Transverse colon (tissue), 4 donors: ENCODE measurements around the gene CDK4. TPM values are rescaled to one million over a fixed set of nuclear protein-coding genes. Genes with fewer than 3 reads are reported as not detected.

Source experiments
- DNase-seq: peaks from one replicate; pipeline ENCODE4 v3.0.0-alpha.2; 2019
- H3K27ac ChIP-seq, 4 donors: fragments of 200-600 bp; sonication (generic); 2 replicates each; pipeline ENCODE4 v1.5.1; 2016 to 2018; ENCODE audit warnings: inconsistent platforms in 4 of 4
- H3K27me3 ChIP-seq: fragments of 200-600 bp; sonication (generic); 2 replicates; pipeline ENCODE4 v1.5.1; 2017; ENCODE audit warnings: inconsistent platforms
- H3K36me3 ChIP-seq, 4 donors: fragments of 200-600 bp; sonication (generic); 2 replicates each; pipeline ENCODE4 v1.5.1; 2017 to 2019; ENCODE audit warnings: inconsistent platforms in 4 of 4
- H3K4me1 ChIP-seq, 4 donors: fragments of 200-600 bp; sonication (generic); 2 replicates each; pipeline ENCODE4 v1.5.1; 2017 to 2020; ENCODE audit warnings: inconsistent platforms in 4 of 4
- H3K4me3 ChIP-seq, 4 donors: fragments of 200-600 bp; sonication (generic); 1 replicate in 1 of 4; 2 replicates in 3 of 4; pipeline versions ENCODE4 v1.5.1 to v1.6.1; 2017 to 2019; ENCODE audit warnings: inconsistent platforms in 4 of 4
- H3K9me3 ChIP-seq, 2 donors: fragments of 200-600 bp; sonication (generic); 2 replicates each; pipeline ENCODE4 v1.5.1; 2017 to 2019; ENCODE audit warnings: inconsistent platforms in 2 of 2
- EP300 ChIP-seq: sonication (generic); formaldehyde crosslinking; IDR thresholded peaks from one replicate; pipeline ENCODE4 v1.6.1; 2017; ENCODE audit warnings: antibody characterized with exemption, low read depth
- POLR2A ChIP-seq: fragments of 450-650 bp; IDR thresholded peaks from one replicate; pipeline ENCODE4 v1.6.1; 2016; ENCODE audit warnings: antibody characterized with exemption, mild to moderate bottlenecking, moderate library complexity
- POLR2AphosphoS5 ChIP-seq, 3 donors: sonication (generic); formaldehyde crosslinking; IDR thresholded peaks; one replicate each; pipeline ENCODE4 v1.6.1; 2016; ENCODE audit warnings: antibody characterized with exemption in 3 of 3
- WGBS, 2 donors: methylation state at CpG; one replicate each; pipeline ENCODE4 v1.1.5; 2018; ENCODE audit warnings: low coverage in 1 of 2; 5-methylcytosine and 5-hydroxymethylcytosine counted together
- in situ Hi-C, 4 donors: fragments of 200-750 bp; cut with MboI; loops; one replicate each; pipeline versions ENCODE4 v1.15.0 to v1.15.1; 2017; ENCODE audit warnings: low sequenced_read_pairs in 3 of 4, low pct_ligation_motif_present in 1 of 4, low pct_unique_long_range_greater_than_20kb in 1 of 4
- intact Hi-C: fragments of 100-400 bp; cut with DNase I; formaldehyde crosslinking; loops from one replicate; pipeline ENCODE4 v1.15.1; 2023; ENCODE audit warnings: low total_unique reads
- total RNA-seq, 4 donors: library from RNA; depleted of rRNA; stranded (reverse); fragments of >200 nt; gene quantifications; one replicate each; pipeline ENCODE4 v1.1.0, GENCODE V29; 2016
- TF ChIP-seq, protein P1 (sequence below), 5 experiments: fragments of 200-600 bp in 3 of 5; fragments of 450-650 bp in 2 of 5; sonication (generic) in 3 of 5; IDR thresholded peaks; 1 replicate in 2 of 5; 2 replicates in 3 of 5; pipeline ENCODE4 v1.5.1; 2016 to 2017; ENCODE audit warnings: antibody characterized with exemption in 5 of 5, inconsistent platforms in 3 of 5, mild to moderate bottlenecking in 2 of 5, moderate library complexity in 1 of 5

CDK4 gene
- total RNA-seq = 100 to 1,000 TPM in 1 of 4 donors, 10 to 100 TPM in 3; 20.9 to 194 (median 47.8) TPM

- H3K27me3 ChIP-seq = no peaks in the 10 kb centered on the region
- 0 to 1% methylated on average over 13 to 42 of the region's 58 CpGs for WGBS, 2 donors
- peak within 1 kb of the TSS; percentile 77 to 90 (median 87) for H3K27ac ChIP-seq
- intact Hi-C loops = no loop called here
- DNase-seq = peak; percentile 99
- TF ChIP-seq POLR2AphosphoS5 (IDR thresholded peaks at IDR 0.05) = peak; percentile 76 to 79 (median 76)
- no peak for TF ChIP-seq EP300
- TF ChIP-seq POLR2A = peak; percentile 76
- TF ChIP-seq, protein P1, sequence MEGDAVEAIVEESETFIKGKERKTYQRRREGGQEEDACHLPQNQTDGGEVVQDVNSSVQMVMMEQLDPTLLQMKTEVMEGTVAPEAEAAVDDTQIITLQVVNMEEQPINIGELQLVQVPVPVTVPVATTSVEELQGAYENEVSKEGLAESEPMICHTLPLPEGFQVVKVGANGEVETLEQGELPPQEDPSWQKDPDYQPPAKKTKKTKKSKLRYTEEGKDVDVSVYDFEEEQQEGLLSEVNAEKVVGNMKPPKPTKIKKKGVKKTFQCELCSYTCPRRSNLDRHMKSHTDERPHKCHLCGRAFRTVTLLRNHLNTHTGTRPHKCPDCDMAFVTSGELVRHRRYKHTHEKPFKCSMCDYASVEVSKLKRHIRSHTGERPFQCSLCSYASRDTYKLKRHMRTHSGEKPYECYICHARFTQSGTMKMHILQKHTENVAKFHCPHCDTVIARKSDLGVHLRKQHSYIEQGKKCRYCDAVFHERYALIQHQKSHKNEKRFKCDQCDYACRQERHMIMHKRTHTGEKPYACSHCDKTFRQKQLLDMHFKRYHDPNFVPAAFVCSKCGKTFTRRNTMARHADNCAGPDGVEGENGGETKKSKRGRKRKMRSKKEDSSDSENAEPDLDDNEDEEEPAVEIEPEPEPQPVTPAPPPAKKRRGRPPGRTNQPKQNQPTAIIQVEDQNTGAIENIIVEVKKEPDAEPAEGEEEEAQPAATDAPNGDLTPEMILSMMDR (IDR thresholded peaks at IDR 0.05) = peak in 1 of 5 experiments; percentile 9
- H3K4me3 ChIP-seq = peak within 1 kb of the TSS; percentile 47 to 76 (median 58)
- peaks cover 12 to 46% (median 39%) of the 10 kb centered on the region in 4 donors for H3K4me1 ChIP-seq
- H3K36me3 ChIP-seq = peaks cover 0 to 21% (median 6%) of the 10 kb centered on the region in 4 donors
- no peaks in the 10 kb centered on the region for H3K9me3 ChIP-seq
- in situ Hi-C loops = no loop called here
These were observed at the start of gene CDK4 for GRCh38 chr12:57751788-57752667. CDK4 (minus strand) TSS chr12:57752310; CDS start chr12:57751717, 593 bp downstream.

DNA sequence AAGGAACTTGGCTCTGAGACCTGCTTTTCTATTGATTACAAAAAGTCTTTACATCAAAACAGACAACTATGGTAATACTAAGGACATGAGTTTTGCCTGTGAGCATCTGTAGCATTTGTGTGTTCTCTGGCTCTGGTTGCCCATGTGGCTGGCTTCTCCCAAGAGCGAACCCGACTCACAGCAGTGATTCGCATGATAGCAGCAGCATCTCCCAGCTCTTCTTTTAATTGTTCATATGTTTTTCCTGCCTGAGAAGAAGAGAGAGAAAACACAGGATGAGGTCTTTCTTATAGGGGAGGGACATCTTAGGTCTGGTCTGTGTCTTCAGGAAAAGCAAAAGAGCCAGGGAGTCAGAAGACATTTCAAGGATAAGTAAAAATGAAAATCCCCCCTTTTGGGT, 48.9 kb upstream of the CDK4 start:
- Histone ChIP-seq H3K36me3 (peaks cover 0 to 39% (median 16%) of the 10 kb centered on the region in 4 donors), H3K27ac (no peak overlapping the region), H3K4me3 (no peak overlapping the region), H3K4me1 (peaks cover 0 to 9% (median 0%) of the 10 kb centered on the region in 4 donors), H3K27me3 (no peaks in the 10 kb centered on the region), H3K9me3 (no peaks in the 10 kb centered on the region)
- intact Hi-C loops = no loop called here
- DNase-seq = no peak
- TF ChIP-seq, protein P1 (IDR thresholded peaks at IDR 0.05) = no peak
- TF ChIP-seq POLR2A (no peak), EP300 (no peak), POLR2AphosphoS5 (IDR thresholded peaks at IDR 0.05) (no peak)
- WGBS, 2 donors = 90 to 100% methylated on average over 2 to 3 of the region's 3 CpGs
- in situ Hi-C loops = no loop called here

- H3K4me1 ChIP-seq = peaks cover 0 to 6% (median 0%) of the 10 kb centered on the region in 4 donors
- no peak overlapping the region for H3K4me3 ChIP-seq
- WGBS, 2 donors = 50 to 68% methylated on average over 1 of the region's 1 CpG
- H3K9me3 ChIP-seq = no peaks in the 10 kb centered on the region
- H3K36me3 ChIP-seq = peaks cover 0 to 60% (median 21%) of the 10 kb centered on the region in 4 donors
- intact Hi-C loops (no loop called here), in situ Hi-C loops (no loop called here)
- H3K27ac ChIP-seq = no peak overlapping the region
- DNase-seq = no peak
- no peak for TF ChIP-seq EP300
- no peaks in the 10 kb centered on the region for H3K27me3 ChIP-seq
These were observed 45.8 kb upstream of the CDK4 start for GRCh38 chr12:57797933-57798332.

DNA sequence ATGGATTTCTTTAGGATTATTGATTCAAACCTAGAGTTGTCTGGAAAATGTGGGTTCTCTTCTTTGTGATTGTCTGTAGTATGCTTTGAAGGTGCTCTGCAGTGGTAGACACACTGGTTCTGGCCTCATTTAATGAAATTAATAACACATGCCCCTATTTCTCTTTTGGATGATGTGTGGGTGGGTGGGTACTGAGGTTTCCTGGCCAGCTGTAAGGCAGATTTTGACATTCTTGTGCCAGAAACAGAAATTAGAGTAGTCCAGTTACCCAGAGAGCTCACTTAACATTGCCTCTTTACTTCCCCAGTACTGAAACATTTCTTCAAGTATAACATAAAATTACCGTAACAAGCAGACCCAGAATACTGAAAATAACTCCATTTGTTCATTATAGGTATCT, 44.9 kb upstream of the CDK4 start:
- TF ChIP-seq EP300 (no peak), POLR2AphosphoS5 (IDR thresholded peaks at IDR 0.05) (no peak), POLR2A (no peak)
- TF ChIP-seq, protein P1 (IDR thresholded peaks at IDR 0.05) = no peak
- Histone ChIP-seq H3K4me1 (peaks cover 0 to 6% (median 0%) of the 10 kb centered on the region in 4 donors), H3K36me3 (peaks cover 0 to 66% (median 26%) of the 10 kb centered on the region in 4 donors), H3K9me3 (no peaks in the 10 kb centered on the region), H3K27ac (no peak overlapping the region), H3K4me3 (no peak overlapping the region), H3K27me3 (no peaks in the 10 kb centered on the region)
- in situ Hi-C loops = no loop called here
- intact Hi-C loops = no loop called here
- DNase-seq = no peak
- 95 to 100% methylated on average over 1 of the region's 1 CpG for WGBS, 2 donors
